Ureter (tissue), 1 donor: ENCODE results near the gene NR3C2. TPM values are rescaled to one million over a fixed set of nuclear protein-coding genes. Genes with fewer than 3 reads are reported as not detected.

Source experiments
- DNase-seq: peaks from one replicate; pipeline ENCODE4 v3.0.0-alpha.2; 2020; ENCODE audit warnings: low spot score
- total RNA-seq: library from RNA; stranded (reverse); gene quantifications from one replicate; pipeline ENCODE4 v1.2.4, GENCODE V29; 2023
- donor health status: DM: yes; HTN: yes; CAD: no.

NR3C2 gene
- total RNA-seq, 1 donor from 2014 or later = 31.6 TPM

DNA sequence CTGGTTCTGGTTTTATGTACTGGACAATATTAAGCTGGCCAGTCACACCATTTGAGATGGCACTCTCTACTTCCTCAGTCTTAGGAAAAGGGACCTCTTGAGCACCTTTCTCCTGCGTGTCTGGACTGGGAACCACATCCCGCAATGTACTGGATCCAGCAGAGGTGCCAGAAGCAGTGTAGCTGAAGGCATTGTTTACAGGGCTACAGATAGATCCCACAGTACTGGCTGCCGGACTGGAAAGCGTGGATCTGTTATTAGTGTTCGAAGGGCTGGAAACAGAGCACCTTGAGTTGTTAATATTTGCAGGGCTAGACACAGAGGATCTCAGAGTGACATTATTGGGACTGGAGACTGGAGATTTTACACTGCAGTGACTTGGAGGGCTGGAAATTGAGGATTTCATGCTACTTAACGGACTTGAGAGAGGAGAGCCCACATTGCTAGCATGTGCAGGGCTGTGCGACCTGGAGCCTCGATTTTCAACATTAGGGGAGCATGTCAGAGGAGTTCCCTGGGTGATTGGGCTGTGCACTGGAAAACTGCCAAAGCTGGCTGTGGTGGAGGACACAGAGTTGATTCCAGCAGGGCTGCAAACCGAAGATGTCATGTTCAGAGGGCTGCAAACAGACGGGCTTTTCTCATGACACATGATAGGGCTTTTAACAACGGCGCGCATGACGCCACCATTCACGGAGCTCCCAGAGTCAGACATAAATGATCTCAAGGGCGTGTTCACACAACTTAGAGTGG lies 6.4 kb downstream of the NR3C2 start:
- DNase-seq = no peak

DNA sequence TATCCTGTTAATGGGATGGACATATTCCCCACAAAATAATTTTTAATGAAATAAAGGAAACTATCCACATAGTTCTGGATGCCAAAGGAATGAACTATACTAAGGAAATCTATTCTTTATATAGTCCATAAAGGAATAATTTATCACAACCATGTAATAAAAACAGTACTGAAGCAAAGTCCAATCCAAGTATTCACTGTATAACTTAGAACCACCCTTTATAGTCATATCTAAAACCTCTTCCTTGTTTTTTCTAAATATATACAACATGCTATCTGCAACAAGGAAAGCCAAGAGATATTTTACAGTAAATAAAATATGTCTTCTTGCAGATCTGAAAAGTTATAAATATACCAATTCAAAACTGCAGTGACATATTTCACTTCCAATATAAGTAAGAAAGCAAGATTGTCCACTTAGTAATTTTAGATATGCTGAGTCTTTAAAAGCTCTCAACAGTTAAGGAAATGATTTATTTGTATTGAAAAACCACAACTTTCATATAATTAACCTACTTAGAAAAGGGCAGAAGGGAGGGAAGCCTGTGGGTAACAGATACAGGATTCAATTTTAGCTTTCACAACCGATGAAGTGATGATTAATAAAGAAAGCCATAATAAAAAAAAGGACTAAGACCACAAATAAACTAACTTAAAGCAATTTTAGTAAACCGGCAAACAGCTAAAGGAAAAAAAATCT lies 8.0 kb downstream of the NR3C2 start:
- DNase-seq = no peak

- no peak for DNase-seq
Measured at GRCh38 chr4:148431401-148431800, 10.8 kb downstream of the NR3C2 start.

DNA sequence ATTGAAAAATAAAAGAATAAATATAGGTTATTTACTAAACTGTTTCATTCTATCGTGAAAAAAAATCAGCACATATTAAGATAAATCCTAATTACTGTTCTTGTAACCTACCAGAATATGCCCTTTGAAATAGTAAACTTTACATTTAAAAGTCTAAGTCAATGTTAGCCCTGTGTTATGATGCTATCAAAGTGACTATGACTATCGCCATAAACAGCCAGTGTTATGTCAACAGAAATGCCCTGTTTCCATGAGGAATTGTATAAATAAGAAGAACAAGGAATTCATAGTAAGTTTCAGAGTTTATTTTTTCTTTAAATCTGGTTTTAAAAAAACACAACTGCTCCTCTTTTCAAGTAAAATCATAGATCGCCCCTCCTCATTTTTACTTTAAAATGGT lies 11.4 kb downstream of the NR3C2 start:
- no peak for DNase-seq

DNA sequence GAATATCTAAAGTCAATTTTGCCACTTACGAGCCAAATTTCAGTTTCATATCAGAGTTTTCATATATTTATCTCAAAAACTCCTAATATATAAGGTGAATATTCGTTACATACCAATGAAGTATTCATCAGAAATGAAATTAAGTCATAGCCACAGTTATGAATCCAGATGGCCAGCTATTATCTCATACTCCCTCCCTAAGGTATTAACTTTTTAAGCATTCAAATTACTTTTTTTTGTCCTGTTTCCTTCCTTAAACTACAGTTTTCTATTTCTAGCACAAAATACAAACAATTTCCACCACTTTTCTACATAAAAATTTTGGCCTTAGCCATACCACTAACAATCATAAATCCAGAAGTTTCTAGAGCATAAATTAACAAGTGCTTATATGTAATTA lies 13.0 kb downstream of the NR3C2 start:
- no peak for DNase-seq

DNA sequence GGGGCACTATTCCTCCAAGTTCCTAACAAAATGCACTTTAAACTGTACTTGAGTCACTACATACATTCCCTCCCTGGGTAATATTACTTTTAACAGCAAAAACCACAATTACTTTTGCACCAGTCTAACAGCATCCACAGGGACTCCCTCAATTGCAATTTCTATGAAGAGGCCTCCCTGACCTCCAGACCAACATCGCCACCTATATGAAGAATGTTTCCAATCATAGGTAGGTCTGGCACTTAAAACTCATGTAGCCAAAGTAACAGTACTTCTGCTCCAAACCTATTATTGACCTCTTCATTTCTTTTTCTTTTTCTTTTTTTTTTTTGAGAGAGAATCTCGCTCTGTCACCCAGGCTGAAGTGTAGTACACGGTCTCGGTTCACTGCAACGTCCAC lies 15.6 kb downstream of the NR3C2 start:
- DNase-seq = no peak

DNA sequence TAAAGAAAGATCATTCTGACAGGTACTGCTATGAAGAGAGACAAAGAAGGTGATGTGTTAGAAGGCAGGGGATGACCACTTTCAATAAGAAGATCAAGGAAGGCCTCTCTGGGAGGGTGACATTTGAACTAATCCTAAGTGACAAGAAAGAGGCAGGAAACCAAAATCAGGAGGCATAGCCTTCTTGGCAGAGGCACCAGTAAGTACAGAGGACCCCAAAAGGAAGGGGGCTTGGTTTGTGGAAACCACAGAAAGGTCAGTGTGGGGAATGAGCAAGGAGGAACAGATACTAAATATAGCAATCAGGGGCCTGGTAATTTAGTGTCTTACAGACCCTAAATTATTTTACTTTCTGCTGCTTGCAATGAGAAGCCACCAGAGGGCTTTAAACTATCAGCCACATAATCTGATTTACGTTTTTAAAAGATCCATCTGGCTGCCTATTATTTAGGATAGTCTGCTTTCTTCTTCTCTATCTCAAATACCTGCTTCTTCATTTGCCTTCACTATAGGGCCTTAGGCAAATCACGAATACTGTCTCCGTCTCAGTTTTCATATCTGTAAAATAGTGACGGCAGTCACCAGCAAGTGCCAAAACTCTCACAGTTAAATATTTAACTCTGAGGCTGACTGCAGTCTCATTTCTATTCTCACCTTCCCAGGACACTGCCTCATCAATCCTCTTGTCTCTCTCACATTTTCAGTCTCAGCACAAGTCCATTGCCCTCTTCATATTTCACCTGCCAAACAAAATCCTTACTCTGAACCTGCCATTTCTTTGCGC lies 16.7 kb downstream of the NR3C2 start:
- no peak for DNase-seq

GRCh38 chr4:148420397-148420796 lies 21.8 kb downstream of the NR3C2 start:
- DNase-seq = no peak

GRCh38 chr4:148415500-148415899 lies 26.7 kb downstream of the NR3C2 start:
- DNase-seq = no peak

GRCh38 chr4:148412460-148412994 lies 29.7 kb downstream of the NR3C2 start:
- no peak for DNase-seq

- no peak for DNase-seq
Measured at GRCh38 chr4:148405161-148405893, 36.9 kb downstream of the NR3C2 start.

DNA sequence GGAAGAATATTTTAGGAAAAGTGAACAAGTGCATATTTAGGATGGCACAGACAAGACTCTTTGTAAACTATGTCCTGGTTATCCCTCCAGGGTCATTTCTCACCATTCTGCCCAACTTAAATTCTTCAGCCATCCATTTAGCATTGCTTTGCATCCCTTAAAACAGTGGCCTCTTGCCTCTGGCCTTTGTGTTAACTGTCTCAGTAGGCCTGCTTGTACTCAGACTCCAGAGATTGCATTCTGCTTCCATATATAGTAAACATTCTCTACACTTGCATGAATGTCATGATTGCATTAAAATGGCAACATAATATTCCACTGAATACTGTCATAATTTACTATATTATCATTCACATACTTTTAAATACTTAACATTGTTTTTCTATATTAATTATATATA lies 43.2 kb downstream of the NR3C2 start:
- DNase-seq = no peak

DNA sequence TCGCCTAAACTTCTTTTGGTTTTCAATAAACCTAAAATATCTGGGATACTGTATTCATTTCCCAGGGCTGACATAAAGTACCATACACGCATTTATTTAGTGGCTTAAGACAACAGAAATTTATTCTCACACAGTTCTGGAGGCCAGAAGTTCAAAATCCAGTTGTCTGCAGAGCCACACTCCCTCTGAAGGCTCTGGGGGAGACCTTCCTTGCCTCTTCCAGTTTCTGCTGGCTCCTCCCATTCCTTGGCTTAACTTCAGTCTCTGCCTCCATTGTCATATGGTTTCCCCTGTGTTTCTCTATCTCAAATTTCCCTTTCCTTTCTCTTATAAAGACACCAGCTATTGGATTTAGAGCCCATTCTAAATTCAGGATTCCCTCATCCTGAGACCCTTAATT lies 44.4 kb downstream of the NR3C2 start:
- no peak for DNase-seq

- DNase-seq = no peak
Measured at GRCh38 chr4:148396986-148397673, 45.1 kb downstream of the NR3C2 start.

- DNase-seq = no peak
Measured at GRCh38 chr4:148395771-148396170, 46.4 kb downstream of the NR3C2 start.

DNA sequence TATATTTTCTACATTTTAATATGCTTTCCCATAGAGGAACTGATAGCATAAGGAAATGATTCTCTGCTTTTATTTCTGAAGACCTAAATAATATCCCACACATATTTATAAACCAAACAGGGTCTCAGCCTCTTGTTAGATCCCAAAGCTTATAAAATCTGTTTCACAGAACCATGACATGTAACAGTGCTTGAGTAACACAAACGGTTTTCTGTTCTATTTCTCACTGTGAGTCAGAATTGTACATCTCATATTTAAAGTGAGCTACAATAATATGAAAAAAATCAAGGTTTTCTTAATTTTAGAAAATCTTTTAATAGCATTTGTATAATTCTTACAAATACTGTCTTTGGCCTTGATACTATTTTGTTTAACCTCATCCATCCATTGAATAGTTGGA lies 51.2 kb downstream of the NR3C2 start:
- DNase-seq = no peak

DNA sequence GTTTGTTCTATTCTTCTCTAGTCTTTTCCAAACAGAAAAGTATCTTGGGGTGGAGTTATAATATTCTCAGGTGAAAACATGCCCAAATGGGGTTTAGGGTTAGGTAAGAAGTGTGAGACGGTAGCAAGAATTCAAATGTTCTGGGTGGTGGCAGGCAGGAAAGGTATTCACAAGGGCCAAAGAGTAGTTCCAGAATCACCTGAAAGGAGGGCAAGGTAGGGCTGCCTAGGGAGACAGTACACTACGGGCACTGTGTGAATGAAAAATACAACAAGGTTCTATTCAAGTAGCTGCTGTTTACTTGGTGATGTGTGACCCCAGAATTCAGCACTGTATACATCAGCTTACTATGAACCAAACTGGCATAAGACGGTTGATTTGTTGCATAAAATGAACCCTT lies 51.9 kb downstream of the NR3C2 start:
- no peak for DNase-seq

- no peak for DNase-seq
Measured at GRCh38 chr4:148380291-148380690, 61.9 kb downstream of the NR3C2 start.

DNA sequence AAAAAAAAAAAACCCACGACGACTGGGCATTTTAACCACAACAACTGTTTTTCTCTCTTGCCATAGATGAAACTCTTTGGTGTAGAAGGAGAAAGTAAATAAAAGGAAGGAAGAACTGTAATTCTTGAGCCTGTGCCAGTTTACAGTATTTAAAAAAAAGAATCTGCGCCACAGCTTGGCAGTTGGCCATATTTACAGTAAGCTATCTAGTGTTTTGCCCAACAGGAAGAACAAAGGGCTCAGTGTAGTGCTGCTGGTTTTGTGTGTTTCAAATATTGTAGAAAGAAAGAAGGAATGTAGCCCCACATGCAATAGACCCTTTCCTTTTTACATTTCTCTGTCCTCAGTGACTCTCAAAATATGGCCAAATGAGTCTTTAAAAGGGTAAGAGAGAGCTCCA lies 66.1 kb downstream of the NR3C2 start:
- DNase-seq = peak; percentile 59

DNA sequence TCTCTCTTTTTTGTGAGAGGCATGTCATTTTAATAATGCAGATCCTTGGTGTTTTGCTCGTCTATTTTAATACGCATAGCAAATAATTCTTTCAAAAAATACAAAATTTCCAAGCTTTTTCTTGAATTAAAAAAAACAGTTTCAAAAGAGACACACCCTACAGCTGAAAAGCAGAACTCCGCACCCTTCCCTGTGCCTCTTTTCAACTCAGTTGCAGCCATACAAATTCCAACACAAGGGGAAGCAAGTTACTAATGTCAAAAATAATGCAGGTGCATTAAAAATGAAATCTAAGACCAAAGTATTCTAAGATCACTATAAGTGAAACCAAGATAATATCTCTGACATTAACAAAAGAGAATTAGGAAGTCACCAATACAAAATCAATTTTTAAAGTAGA lies 66.6 kb downstream of the NR3C2 start:
- no peak for DNase-seq

- no peak for DNase-seq
Measured at GRCh38 chr4:148373093-148373492, 69.1 kb downstream of the NR3C2 start.
